ENCODE measurements around the gene CHSY3.

DNA sequence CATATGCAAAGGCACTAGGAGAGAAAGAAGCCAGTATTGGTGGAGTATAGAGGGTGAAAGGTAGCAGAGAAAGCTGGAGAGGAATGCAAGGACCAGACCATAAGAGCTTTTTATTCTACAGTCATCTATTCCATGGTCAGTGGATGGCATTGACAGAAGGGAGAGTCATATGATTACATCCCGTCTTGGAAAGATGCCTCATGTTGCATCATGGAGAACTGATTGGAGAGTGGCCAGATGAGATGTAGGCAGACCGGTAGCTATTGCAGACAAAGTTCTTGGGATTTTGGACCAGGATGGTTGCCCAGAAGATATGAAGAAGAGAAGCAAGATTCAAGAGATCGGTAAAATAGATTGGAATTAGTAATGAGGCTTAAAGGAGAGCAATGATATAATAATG, 260.7 kb downstream of the CHSY3 start:
- TF ChIP-seq, protein P1, sequence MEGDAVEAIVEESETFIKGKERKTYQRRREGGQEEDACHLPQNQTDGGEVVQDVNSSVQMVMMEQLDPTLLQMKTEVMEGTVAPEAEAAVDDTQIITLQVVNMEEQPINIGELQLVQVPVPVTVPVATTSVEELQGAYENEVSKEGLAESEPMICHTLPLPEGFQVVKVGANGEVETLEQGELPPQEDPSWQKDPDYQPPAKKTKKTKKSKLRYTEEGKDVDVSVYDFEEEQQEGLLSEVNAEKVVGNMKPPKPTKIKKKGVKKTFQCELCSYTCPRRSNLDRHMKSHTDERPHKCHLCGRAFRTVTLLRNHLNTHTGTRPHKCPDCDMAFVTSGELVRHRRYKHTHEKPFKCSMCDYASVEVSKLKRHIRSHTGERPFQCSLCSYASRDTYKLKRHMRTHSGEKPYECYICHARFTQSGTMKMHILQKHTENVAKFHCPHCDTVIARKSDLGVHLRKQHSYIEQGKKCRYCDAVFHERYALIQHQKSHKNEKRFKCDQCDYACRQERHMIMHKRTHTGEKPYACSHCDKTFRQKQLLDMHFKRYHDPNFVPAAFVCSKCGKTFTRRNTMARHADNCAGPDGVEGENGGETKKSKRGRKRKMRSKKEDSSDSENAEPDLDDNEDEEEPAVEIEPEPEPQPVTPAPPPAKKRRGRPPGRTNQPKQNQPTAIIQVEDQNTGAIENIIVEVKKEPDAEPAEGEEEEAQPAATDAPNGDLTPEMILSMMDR (IDR thresholded peaks at IDR 0.05), result no peak
- no peak for TF ChIP-seq POLR2A (IDR thresholded peaks at IDR 0.05)

All from suprapubic skin (tissue), 3 donors.